RWPE1 (cell line): Measurements from ENCODE around the gene THSD4.
A peak's percentile ranks its signal among the peaks of the same experiment; 100 is the strongest.

Experiments
- CTCF ChIA-PET: fragments of 350-600 bp; sonication (Branson Sonifier 250); formaldehyde crosslinking; extraction: SDS; loops from one replicate; lab custom pipeline; 2021; lab: Yijun Ruan, JAX
- POLR2A ChIA-PET: fragments of 400-600 bp; formaldehyde crosslinking; extraction: SDS; loops from one replicate; lab custom pipeline; 2020; ENCODE audit warnings: antibody characterized with exemption; ENCODE audit not compliant: low non-redundant PET; lab: Yijun Ruan, JAX
- DNase-seq: peaks from one replicate; pipeline ENCODE4 v3.0.0; 2012; ENCODE audit warnings: low spot score
- H3K27ac ChIP-seq: fragments of 450-650 bp; 2 replicates; pipeline ENCODE4 v1.5.1; 2017
- TF ChIP-seq, protein P1 (sequence below): fragments of 450-650 bp; conservative IDR thresholded peaks from 2 replicates; pipeline ENCODE4 v1.5.1; 2017; ENCODE audit warnings: low read depth, mild to moderate bottlenecking

THSD4 gene

DNA sequence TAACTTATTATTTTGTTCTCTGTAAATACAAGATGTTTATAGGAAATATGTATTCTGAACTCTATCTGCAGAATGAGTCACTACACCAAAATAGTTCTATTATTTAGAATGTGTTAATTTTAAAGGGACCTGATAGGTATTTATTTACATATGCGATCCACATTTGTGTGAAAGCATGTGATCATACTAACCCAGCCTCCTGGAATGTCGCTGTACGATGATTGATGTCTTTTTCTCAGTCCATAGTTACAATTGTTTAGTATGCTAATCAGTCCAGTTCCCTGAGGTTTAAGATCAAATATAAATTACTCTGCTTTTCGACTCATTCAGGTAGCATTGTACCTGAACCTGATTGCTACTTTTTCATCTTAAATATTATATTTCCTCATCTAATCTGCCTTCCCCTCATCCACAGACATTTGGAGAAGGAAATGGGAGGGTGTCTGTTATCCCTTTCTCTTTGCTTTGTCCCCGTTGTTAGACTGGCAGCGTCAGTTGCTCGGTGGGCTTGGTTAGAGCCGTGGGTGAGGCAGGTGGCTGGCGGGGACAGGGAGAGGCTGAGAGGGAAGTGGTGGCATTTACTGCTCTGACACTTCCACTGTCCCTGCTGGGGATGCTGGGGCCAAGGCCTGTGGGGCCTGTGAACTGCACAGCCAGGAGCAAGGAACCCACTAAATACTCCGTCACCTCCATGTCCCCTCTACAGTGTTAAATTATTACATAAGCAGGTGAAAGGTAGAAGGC, 667.3 kb downstream of the THSD4 start:
- DNase-seq: no peak
- ChIA-PET CTCF (no interaction called here), POLR2A (no interaction called here)
- H3K27ac ChIP-seq: no peak overlapping the region
- TF ChIP-seq, protein P1, sequence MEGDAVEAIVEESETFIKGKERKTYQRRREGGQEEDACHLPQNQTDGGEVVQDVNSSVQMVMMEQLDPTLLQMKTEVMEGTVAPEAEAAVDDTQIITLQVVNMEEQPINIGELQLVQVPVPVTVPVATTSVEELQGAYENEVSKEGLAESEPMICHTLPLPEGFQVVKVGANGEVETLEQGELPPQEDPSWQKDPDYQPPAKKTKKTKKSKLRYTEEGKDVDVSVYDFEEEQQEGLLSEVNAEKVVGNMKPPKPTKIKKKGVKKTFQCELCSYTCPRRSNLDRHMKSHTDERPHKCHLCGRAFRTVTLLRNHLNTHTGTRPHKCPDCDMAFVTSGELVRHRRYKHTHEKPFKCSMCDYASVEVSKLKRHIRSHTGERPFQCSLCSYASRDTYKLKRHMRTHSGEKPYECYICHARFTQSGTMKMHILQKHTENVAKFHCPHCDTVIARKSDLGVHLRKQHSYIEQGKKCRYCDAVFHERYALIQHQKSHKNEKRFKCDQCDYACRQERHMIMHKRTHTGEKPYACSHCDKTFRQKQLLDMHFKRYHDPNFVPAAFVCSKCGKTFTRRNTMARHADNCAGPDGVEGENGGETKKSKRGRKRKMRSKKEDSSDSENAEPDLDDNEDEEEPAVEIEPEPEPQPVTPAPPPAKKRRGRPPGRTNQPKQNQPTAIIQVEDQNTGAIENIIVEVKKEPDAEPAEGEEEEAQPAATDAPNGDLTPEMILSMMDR: no peak

DNA sequence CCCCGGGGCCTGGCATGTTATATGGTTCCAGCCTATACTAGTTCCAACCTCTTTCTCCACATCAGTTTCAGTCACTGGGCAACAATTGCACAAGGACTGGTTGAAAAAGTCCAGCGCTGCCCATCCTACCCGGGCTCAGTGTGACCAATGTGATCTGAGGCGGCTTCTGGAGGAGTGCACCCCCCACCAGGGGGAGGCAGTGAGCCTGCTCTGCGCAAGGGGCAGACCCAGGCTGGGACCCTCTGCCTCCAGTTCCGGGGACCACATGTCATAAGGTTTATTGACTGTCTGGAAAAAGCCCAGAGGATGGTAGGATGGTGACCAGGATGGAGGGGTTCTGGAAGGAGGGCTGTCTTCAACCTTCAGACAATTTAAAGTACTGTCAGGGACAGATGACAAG, 669.4 kb downstream of the THSD4 start:
- no peak overlapping the region for H3K27ac ChIP-seq
- POLR2A ChIA-PET: no interaction called here
- DNase-seq: no peak
- CTCF ChIA-PET: interaction anchor here (0.7 kb wide), 1 partner anchor 42 kb away, joined by 3 read pairs; no protein-coding TSS in a partner anchor
- TF ChIP-seq, protein P1: peak; percentile 29; the same call in 1 of the 2 replicates

- H3K27ac ChIP-seq: no peak overlapping the region
- ChIA-PET CTCF (no interaction called here), POLR2A (no interaction called here)
- TF ChIP-seq, protein P1: no peak
- no peak for DNase-seq
These were observed 670.7 kb downstream of the THSD4 start for GRCh38 chr15:71785996-71786395.

DNA sequence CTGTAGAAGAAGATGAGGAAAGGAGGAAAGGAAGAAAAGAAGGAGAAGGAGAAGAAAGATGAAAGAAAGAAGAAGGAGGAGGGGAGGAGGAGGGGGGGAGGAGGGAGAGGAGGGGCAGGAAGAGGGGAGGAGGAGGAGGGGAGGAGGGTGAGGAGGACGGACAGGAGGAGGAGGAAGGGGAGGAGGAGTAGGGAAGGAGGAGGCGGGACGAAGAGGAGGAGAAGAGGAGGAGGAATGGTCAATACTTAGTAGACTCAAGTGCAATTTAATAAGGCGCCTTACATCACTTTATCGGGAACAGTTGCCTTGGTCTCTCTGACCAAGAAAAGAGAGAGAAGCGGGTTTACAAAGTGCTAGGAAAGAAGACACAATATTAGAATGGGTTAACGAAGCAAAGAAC, 671.4 kb downstream of the THSD4 start:
- no peak overlapping the region for H3K27ac ChIP-seq
- ChIA-PET POLR2A (no interaction called here), CTCF (interaction anchor here (0.5 kb wide), 1 partner anchor 135 kb away, joined by 4 read pairs; no protein-coding TSS in a partner anchor)
- TF ChIP-seq, protein P1: no peak
- DNase-seq: no peak

DNA sequence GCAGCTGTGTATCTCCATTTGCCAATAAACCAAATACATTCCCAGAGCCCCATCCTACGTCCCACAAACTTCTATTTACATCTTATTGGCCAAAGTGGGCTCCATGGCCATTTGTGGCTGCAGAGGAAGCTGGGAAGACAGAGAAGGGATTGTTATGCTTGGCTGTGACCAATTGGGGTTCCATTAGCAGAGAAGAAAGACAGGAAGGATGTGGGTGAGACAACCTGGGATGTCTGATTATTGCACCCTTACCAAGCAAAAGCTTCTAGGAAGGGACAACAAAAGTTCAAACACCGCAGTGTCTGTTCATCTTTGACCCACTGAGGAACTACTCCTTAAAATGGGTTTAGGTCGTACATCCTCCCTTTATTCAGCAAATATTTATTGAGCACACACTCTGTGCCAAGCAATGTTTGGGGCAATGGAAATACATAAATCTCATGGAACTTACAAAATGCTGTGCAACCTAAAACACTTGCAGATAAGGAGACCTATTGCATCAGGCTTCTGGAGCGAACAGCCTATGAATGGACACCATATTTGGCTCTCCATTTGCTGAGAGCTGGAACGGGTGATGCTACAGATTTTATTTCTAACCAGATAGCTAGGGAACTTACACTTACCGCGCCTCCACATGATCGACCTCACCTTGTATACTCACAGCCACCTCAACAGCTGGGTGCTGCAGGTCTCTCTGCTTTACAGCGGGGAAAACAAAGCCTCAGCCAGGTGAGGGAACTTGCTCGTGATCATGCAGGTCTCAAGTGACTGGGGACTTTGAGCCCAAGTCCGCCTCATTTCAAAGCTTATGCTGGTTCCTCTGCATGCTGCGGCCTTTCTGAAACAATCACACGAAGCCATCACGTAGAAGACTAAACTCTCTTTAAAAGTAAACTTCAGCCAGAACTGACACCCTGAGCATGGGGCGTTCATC, 673.6 kb downstream of the THSD4 start:
- CTCF ChIA-PET: interaction anchor here (0.5 to 0.6 kb wide), 2 partner anchors 8 to 259 kb away, joined by 3 to 5 read pairs; no protein-coding TSS in a partner anchor
- DNase-seq: no peak
- POLR2A ChIA-PET: no interaction called here
- TF ChIP-seq, protein P1: no peak
- no peak overlapping the region for H3K27ac ChIP-seq

- CTCF ChIA-PET: interaction anchor here (0.5 to 0.6 kb wide), 2 partner anchors 9 to 260 kb away, joined by 3 to 5 read pairs; no protein-coding TSS in a partner anchor
- TF ChIP-seq, protein P1: no peak
- DNase-seq: no peak
- H3K27ac ChIP-seq: no peak overlapping the region
- POLR2A ChIA-PET: no interaction called here
These were observed 674.3 kb downstream of the THSD4 start for GRCh38 chr15:71789616-71790015.
